Measurements from ENCODE around the gene BABAM2. TPM values are rescaled to one million over a fixed set of nuclear protein-coding genes. Genes with fewer than 3 reads are reported as not detected.

BABAM2 gene
- total RNA-seq, 1 experiment from 2014 or later, result 27.1 TPM

GRCh38 chr2:27860111-27860510 lies 30.4 kb upstream of the BABAM2 start:
- Histone ChIP-seq H3K4ac (ENCODE audit: low read depth, low read length) (no peak overlapping the region), H3K9me3 (ENCODE audit: control insufficient read depth, low read depth, low read length) (no peaks in the 10 kb centered on the region), H4K91ac (ENCODE audit: insufficient read length, low read depth, low read length) (no peak overlapping the region), H3K9ac (ENCODE audit: extremely low read depth, insufficient read length, low read length) (no peak overlapping the region), H2BK12ac (ENCODE audit: insufficient read length, low read depth, low read length) (no peak overlapping the region), H2BK20ac (ENCODE audit: low read depth, low read length, poor library complexity, severe bottlenecking) (no peak overlapping the region), H3K79me2 (ENCODE audit: insufficient read depth, low read length) (no peaks in the 10 kb centered on the region), H3T11ph (ENCODE audit: low read length) (no peak overlapping the region), H4K20me1 (ENCODE audit: control insufficient read depth, insufficient read depth, insufficient read length) (no peaks in the 10 kb centered on the region), H4K8ac (replicated peaks; ENCODE audit: insufficient read length, low read depth, low read length) (no peak overlapping the region), H2AFZ (ENCODE audit: low read length) (no peak overlapping the region), H3K4me1 (ENCODE audit: insufficient read depth, low read length) (no peaks in the 10 kb centered on the region), H2BK120ac (ENCODE audit: low read depth, low read length, poor library complexity, severe bottlenecking) (no peak overlapping the region), H2AK5ac (ENCODE audit: insufficient read length, low read length) (no peak overlapping the region), H4K5ac (ENCODE audit: insufficient read length, low read depth, low read length) (no peak overlapping the region), H3K27me3 (ENCODE audit: insufficient read depth, low read length) (peaks cover 3% of the 10 kb centered on the region; the same call in 1 of the 2 replicates), H2BK5ac (ENCODE audit: insufficient read length, low read length) (no peak overlapping the region), H3K4me2 (ENCODE audit: insufficient read depth, insufficient read length, low read length) (no peak overlapping the region), H3K18ac (ENCODE audit: insufficient read length, low read depth, low read length) (no peak overlapping the region), H3K79me1 (ENCODE audit: insufficient read depth, low read depth, low read length, poor library complexity, severe bottlenecking) (no peaks in the 10 kb centered on the region), H3K23me2 (ENCODE audit: insufficient read length, low read depth, low read length, poor library complexity, severe bottlenecking) (no peaks in the 10 kb centered on the region), H3K14ac (ENCODE audit: insufficient read depth, low read length) (no peak overlapping the region), H3K27ac (ENCODE audit: insufficient read length, low read depth, low read length) (no peak overlapping the region), H3K23ac (ENCODE audit: insufficient read length, low read depth, low read length) (no peak overlapping the region), H2BK15ac (ENCODE audit: low read depth, low read length) (no peak overlapping the region), H3K56ac (ENCODE audit: insufficient read length, low read depth, low read length) (no peak overlapping the region)
- H3K9me3 Mint-ChIP-seq, result peaks cover 17 to 20% of the 10 kb centered on the region in 2 experiments
- no peak for DNase-seq
- peaks cover 46% of the 10 kb centered on the region for H3K27me3 Mint-ChIP-seq (ENCODE audit: low read depth)
- H3K4me3 Mint-ChIP-seq, result no peak overlapping the region
- H3K36me3 Mint-ChIP-seq (ENCODE audit: insufficient read depth in 1 of 3, low read depth in 3 of 3), result no peaks in the 10 kb centered on the region; a peak in 3 of 7 replicates
- H3K4me1 Mint-ChIP-seq, result peaks cover 0 to 2% of the 10 kb centered on the region in 2 experiments; a peak in 1 of 4 replicates
- H3K27ac Mint-ChIP-seq, result no peak overlapping the region
- no peak for TF ChIP-seq CTCF (conservative IDR thresholded peaks at IDR 0.05)

All from H9 (cell line).